Mucosa of stomach (tissue), 1 donor: ENCODE measurements around the gene SUCLG1.
A peak's percentile ranks its signal among the peaks of the same experiment; 100 is the strongest.

Experiments
- H3K27me3 ChIP-seq: one replicate; pipeline ENCODE4 v1.7.0; 2013; ENCODE audit warnings: mild to moderate bottlenecking, low read length; ENCODE audit not compliant: control insufficient read depth, insufficient read depth
- H3K36me3 ChIP-seq: one replicate; pipeline ENCODE4 v1.7.0; 2013; ENCODE audit warnings: low read length; ENCODE audit not compliant: control insufficient read depth, insufficient read depth
- H3K4me1 ChIP-seq: one replicate; pipeline ENCODE4 v1.7.0; 2013; ENCODE audit warnings: mild to moderate bottlenecking, low read length; ENCODE audit not compliant: control insufficient read depth, insufficient read depth
- H3K4me3 ChIP-seq: one replicate; pipeline ENCODE4 v1.7.0; 2013; ENCODE audit warnings: low read length
- H3K9ac ChIP-seq: one replicate; pipeline ENCODE4 v1.7.0; 2013; ENCODE audit warnings: mild to moderate bottlenecking, low read length, moderate library complexity
- H3K9me3 ChIP-seq: one replicate; pipeline ENCODE4 v1.7.0; 2013; ENCODE audit warnings: mild to moderate bottlenecking, low read length, moderate library complexity; ENCODE audit not compliant: control insufficient read depth
- donor health status: Pancreatic carcinoma.

SUCLG1 gene

GRCh38 chr2:84459944-84460429, 907 bp upstream of the SUCLG1 start:
- no peaks in the 10 kb centered on the region for H3K27me3 ChIP-seq
- H3K4me1 ChIP-seq, result no peaks in the 10 kb centered on the region
- H3K9me3 ChIP-seq, result no peaks in the 10 kb centered on the region
- no peaks in the 10 kb centered on the region for H3K36me3 ChIP-seq
- peak overlapping the region; percentile 97 for H3K9ac ChIP-seq
- H3K4me3 ChIP-seq, result peak overlapping the region; percentile 81

DNA sequence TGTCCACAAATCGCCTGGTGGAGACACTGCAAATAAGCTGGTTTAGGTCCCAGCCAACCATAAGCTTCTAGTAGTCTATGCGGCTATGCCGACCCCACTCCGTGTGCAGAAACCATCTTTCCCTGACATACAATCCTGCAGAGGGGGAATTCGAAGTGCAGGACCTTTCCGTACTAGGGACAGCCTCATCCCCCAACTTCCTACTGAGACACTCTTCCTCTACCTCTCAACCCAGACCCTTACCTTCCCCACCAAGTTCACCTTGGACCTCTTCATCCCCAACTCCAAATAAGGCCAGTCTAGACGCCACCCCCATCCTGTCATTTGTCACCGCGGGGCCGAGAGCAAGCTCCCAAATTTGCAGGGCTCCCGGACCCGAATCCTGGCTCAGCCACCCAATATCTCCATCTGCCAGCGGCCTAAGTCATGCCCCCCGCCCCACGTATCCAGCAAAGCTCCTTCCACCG, 496 bp downstream of the SUCLG1 start:
- Histone ChIP-seq H3K27me3 (no peaks in the 10 kb centered on the region), H3K4me1 (no peaks in the 10 kb centered on the region)

GRCh38 chr2:84457686-84458085, 1.4 kb downstream of the SUCLG1 start:
- Histone ChIP-seq H3K9me3 (no peaks in the 10 kb centered on the region), H3K4me1 (no peaks in the 10 kb centered on the region), H3K9ac (peak overlapping the region; percentile 97), H3K36me3 (no peaks in the 10 kb centered on the region), H3K4me3 (no peak overlapping the region), H3K27me3 (no peaks in the 10 kb centered on the region)

More for the DNA sequence above, 496 bp downstream of the SUCLG1 start:
- peak overlapping the region; percentile 81 for H3K4me3 ChIP-seq
- no peaks in the 10 kb centered on the region for H3K9me3 ChIP-seq
- no peaks in the 10 kb centered on the region for H3K36me3 ChIP-seq
- peak overlapping the region; percentile 97 for H3K9ac ChIP-seq

- Histone ChIP-seq H3K4me1 (no peaks in the 10 kb centered on the region), H3K36me3 (no peaks in the 10 kb centered on the region), H3K9me3 (no peaks in the 10 kb centered on the region), H3K27me3 (no peaks in the 10 kb centered on the region), H3K9ac (no peak overlapping the region), H3K4me3 (no peak overlapping the region)
Observed at GRCh38 chr2:84456156-84456555, 2.9 kb downstream of the SUCLG1 start.

DNA sequence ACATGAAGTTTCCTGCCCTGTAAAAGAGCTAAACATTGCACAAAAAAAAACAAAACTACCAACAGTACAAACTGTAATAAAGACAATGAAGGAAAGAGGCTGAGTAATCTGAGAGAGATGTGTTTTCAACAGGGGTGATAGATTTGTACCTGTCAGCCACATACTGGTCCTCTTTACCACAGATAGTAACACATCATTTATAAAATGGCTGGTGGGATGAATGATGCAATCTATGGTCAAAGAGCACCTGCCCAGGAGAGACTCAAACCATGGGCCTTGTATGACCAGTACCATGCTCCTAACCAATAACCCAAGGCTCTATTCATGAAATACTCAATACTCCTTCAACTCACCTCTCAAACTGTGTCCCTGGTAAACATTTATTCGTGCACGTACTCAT, 4.5 kb downstream of the SUCLG1 start:
- Histone ChIP-seq H3K9me3 (no peaks in the 10 kb centered on the region), H3K9ac (no peak overlapping the region), H3K4me1 (no peaks in the 10 kb centered on the region), H3K36me3 (no peaks in the 10 kb centered on the region), H3K4me3 (no peak overlapping the region), H3K27me3 (no peaks in the 10 kb centered on the region)

- no peaks in the 10 kb centered on the region for H3K4me1 ChIP-seq
- no peaks in the 10 kb centered on the region for H3K9me3 ChIP-seq
Observed at GRCh38 chr2:84452624-84453023, 6.5 kb downstream of the SUCLG1 start.

DNA sequence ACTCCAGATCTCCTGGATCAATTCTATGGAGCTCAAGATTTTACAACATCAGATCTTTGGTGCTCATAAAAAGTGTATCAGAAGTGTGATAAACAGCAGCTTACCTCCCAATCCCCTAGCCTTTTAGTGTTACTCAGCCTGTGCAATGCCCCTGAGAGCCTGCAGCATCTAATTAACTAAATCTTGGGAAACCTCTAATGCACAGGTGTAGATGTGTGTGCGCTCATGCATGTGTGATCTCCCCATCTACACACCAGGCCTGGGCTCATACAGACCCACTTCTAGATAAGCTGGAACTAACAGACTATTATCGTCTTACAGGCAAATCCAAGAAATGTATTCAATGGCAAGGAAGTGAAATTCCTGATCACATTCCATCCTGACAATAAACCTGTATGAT, 7.5 kb downstream of the SUCLG1 start:
- no peak overlapping the region for H3K4me3 ChIP-seq
- H3K27me3 ChIP-seq, result no peaks in the 10 kb centered on the region
- H3K9me3 ChIP-seq, result no peaks in the 10 kb centered on the region
- H3K4me1 ChIP-seq, result no peaks in the 10 kb centered on the region
- no peaks in the 10 kb centered on the region for H3K36me3 ChIP-seq
- no peak overlapping the region for H3K9ac ChIP-seq

More at GRCh38 chr2:84452624-84453023, 6.5 kb downstream of the SUCLG1 start:
- no peak overlapping the region for H3K4me3 ChIP-seq
- H3K27me3 ChIP-seq, result no peaks in the 10 kb centered on the region
- no peak overlapping the region for H3K9ac ChIP-seq
- H3K36me3 ChIP-seq, result no peaks in the 10 kb centered on the region

DNA sequence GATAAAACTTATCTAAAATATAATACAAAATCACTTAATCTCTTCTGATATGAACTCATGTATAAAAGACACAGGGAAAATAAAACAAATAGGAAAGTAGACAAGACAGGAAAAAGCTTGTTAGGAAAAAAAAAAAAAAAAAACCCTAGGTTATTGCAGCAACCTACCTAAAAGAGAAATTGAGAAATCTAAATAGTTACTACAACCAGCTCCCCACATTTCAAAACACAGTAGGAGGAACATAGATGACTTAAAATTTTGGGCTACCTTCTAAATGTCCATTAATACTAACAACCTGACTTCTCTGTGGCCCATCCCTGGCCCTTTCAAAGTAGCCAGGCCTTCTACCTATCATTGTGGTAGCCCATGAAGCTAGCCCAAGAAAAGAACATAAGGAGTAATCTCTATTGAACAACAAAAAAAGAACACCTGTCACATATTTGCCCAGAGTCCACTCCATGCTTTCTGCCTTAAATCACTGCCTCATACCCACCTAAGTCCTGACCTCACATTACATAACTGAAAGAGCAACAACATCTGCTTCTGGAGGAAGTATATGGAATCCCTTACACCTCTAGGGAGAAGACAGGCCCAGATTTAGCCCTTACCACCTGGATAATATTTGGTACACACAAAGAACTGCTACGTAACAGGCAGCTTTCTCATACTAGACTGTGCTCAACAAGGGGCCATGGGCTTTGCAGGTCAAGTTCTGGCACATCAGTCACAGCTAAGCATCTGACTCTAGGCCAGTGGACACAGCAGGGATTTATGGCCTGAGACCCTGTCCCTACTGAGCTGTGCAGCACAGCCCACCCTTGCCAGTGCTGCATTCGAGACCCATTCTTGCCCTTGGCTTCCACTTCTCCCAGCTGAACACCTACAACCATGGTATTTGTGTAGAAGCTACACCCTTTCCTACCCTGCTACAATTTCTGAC, 8.5 kb downstream of the SUCLG1 start:
- H3K4me3 ChIP-seq, result no peak overlapping the region
- no peak overlapping the region for H3K9ac ChIP-seq
- no peaks in the 10 kb centered on the region for H3K36me3 ChIP-seq
- no peaks in the 10 kb centered on the region for H3K9me3 ChIP-seq
- no peaks in the 10 kb centered on the region for H3K27me3 ChIP-seq
- H3K4me1 ChIP-seq, result no peaks in the 10 kb centered on the region

DNA sequence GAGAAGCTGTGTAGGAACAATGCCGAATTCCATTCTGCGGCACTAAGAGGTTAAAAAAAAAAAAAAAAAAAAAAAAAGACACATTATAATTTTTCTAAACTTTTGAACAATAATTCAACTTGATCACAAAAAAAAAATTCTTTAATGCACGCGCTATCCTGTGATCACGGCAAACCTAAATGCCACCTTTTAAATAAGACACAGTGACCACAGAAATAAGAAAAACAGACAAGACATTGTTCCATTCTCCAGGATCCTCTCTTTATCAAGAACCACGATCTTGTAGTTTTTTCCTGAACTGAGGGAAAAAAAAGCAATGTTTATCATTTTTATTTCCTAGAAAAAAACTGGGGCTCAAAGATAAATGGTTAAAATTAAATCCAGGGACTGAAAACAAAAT, 9.4 kb downstream of the SUCLG1 start:
- Histone ChIP-seq H3K27me3 (no peaks in the 10 kb centered on the region), H3K36me3 (no peaks in the 10 kb centered on the region), H3K4me1 (no peaks in the 10 kb centered on the region), H3K9ac (no peak overlapping the region), H3K9me3 (no peaks in the 10 kb centered on the region), H3K4me3 (no peak overlapping the region)

- H3K9ac ChIP-seq, result no peak overlapping the region
- H3K9me3 ChIP-seq, result no peaks in the 10 kb centered on the region
- no peaks in the 10 kb centered on the region for H3K36me3 ChIP-seq
- H3K4me1 ChIP-seq, result no peaks in the 10 kb centered on the region
- no peak overlapping the region for H3K4me3 ChIP-seq
- H3K27me3 ChIP-seq, result no peaks in the 10 kb centered on the region
Observed at GRCh38 chr2:84449055-84449454, 10.0 kb downstream of the SUCLG1 start.

DNA sequence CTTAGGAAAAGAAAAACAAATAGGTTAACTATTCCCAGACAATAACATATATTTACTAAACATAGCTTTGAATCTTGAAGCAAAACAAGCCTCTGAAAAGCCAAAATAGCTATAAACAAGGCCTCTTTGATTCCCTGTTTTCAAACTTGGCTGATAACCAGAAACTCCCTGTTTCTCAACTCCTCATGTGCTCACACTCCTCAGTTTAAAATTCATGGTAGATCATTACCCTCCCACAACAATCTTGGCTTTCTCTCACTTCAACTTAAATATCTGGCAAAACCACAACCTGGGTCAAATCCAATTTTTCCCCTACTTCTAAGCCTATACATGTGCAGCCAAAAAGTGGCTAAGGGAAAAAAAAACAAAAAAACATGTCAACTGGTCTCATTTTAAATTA, 15.6 kb downstream of the SUCLG1 start:
- Histone ChIP-seq H3K9ac (no peak overlapping the region), H3K4me3 (no peak overlapping the region), H3K27me3 (no peaks in the 10 kb centered on the region), H3K9me3 (no peaks in the 10 kb centered on the region), H3K4me1 (peaks cover 3% of the 10 kb centered on the region), H3K36me3 (no peaks in the 10 kb centered on the region)

DNA sequence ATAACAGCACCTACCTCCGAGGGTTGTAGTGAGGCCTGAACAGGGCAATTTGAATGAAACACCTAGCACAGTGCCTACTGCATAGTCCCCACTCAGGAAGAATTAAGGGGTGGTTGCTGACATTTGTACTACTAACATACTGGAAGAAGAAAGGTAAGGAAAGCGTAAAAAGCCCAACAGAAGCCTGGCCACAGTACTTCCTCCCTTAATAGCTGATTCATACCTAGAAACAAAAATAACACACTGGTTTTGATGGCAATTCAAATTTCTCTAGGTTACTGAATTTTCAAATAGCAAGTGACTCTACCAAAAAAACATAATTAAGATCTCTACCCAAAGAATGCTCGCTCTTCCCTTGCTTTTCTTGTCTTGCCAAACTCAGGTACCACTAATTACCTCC, 16.2 kb downstream of the SUCLG1 start:
- H3K9ac ChIP-seq, result no peak overlapping the region
- peaks cover 3% of the 10 kb centered on the region for H3K4me1 ChIP-seq
- H3K4me3 ChIP-seq, result no peak overlapping the region
- no peaks in the 10 kb centered on the region for H3K9me3 ChIP-seq
- no peaks in the 10 kb centered on the region for H3K27me3 ChIP-seq
- H3K36me3 ChIP-seq, result no peaks in the 10 kb centered on the region
